HUDEP-2 (cell line): ENCODE measurements around the gene SLC9A9.

ENCODE experiments used
- DNase-seq, 76 experiments: peaks; one replicate each; lab custom pipeline; 2025; ENCODE audit not compliant: unreplicated experiment in 76 of 76; lab: John Stamatoyannopoulos, UW

SLC9A9 gene

GRCh38 chr3:143574933-143575332 is 273.3 kb downstream of the SLC9A9 start:
- DNase-seq, result no peak

GRCh38 chr3:143573610-143574303 is 274.5 kb downstream of the SLC9A9 start:
- no peak for DNase-seq

DNA sequence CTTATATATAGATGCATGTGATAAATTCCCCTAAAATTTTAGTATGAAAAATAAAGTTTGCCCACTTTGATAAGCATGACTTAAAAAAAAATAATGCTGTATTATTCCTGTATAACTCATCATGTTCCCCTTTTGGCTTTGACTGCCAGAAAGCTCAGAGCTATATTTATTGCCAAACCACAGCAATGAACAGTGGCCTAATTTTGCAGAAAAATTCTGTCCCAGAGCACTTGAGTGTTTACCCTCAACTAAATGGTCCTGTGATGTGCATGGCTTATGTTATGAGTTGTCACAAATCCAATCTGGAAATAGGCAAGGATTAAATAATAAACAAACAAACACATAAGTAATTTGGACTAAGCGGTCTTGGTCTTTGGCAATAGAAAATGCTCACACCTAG is 276.7 kb downstream of the SLC9A9 start:
- DNase-seq, result no peak

GRCh38 chr3:143567823-143568222 is 280.4 kb downstream of the SLC9A9 start:
- DNase-seq, result no peak

DNA sequence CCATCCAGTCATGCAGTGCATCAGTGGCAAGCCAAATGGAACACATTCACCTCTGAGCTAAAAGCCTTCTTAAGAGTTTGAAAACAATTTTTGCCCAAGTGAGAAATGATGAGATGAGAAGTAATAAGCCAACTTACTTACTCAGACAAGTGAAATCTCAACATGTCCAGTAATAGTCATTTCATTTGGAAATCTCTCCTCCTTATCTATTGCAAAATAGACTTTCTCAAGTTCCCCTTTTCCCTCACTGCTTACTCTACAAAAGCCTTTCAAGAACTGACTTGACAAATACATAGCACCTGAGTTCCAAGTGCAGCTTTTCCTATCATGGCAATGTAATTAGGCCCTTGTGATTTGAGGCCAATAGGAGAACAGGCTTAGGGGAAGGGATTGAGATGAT is 282.3 kb downstream of the SLC9A9 start:
- DNase-seq, result no peak

DNA sequence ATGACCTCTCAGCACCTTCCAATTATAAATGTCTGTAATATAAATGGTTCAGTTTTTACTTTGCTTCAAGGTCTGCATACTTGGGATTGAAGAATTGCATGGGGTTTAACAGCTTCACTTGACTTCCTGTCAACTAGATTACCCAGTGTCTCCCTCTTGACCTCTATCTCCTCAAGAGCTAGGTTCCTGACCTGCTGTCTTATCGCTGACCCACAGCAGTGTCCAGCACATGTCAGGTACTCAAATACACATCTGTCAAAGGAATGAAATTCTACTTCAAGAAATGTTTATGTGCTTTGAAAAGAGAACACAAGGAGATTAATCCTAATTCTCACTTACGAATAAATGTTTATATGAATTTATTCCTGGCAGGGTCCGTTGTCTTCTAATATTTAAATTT is 284.5 kb downstream of the SLC9A9 start:
- DNase-seq, result no peak

DNA sequence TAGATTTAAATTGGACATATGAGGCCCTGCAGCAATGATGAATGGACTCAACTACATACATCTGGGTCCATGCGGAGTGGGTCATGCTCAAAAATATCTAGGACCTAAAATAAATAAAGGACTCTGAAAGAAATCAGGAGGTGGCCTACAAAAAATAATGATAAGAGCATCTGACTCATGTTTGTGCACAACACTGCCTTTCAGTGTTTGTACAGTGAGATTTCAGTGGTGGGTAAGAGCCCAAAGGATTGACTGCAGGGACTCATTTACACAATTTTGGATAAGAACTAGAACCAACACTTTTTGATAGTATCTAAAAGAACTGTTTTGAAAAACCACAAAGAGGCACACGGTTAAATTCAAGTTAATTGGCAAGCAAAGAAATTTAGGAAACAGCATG is 285.5 kb downstream of the SLC9A9 start:
- no peak for DNase-seq

DNA sequence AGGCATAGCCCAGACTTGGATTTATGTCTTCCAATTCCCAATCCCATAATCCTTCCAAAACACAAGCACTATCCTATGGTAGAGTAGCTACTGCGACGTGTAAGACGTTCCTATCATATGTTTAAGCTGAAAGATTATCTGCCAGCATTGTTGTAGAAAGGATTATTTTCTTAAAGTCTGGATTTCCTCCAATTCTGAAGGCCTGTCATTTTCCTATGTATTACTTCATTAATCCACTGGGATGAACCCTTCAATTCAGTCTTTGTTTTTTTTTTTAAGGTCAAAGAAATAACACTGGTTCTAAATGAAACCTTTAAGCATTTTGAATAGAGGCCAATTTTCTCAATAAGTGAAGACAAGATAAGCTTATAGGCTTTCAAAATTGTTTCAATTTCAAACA is 289.0 kb downstream of the SLC9A9 start:
- DNase-seq, result no peak

DNA sequence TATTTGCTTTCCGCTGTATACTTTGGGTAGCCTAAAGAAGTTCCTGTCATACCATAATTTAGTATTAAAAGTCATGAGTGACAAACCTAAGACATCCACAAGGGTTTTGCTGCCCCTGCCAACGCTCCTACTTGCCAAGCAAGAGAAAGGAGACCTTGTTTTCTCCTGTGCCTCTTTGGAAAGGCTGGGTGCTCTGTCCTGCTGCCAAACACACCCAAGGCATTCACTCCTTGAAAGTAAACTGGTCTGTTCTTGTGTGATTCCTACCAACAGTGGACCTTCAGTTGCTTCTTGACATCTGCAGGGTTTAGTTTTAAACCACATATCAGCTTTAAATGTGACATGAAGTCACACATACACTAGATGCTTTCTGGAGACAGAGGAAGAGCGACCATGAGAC is 295.4 kb downstream of the SLC9A9 start:
- DNase-seq, result no peak

- DNase-seq, result no peak
These were observed 296.5 kb downstream of the SLC9A9 start for GRCh38 chr3:143551761-143552160.

GRCh38 chr3:143548861-143549497 is 299.3 kb downstream of the SLC9A9 start:
- DNase-seq, result no peak

DNA sequence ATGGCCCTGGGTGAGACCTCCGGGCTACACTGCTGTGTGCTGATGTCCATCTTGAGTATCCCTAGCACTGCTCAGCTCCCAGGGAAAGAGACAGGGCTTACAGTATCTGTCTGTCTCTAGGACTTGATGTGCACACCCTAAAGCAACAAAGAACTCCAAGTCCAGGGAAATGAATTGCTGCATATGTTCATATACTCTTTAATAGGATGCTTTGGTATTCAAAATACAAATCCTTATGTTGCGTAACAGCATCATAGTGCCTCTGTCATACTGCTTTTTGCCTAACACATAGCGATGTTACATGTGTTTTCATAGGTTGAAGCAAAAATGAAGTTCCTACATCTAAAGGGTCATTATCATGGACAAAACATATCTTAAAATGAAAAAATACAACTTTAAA is 299.9 kb downstream of the SLC9A9 start:
- DNase-seq, result no peak

DNA sequence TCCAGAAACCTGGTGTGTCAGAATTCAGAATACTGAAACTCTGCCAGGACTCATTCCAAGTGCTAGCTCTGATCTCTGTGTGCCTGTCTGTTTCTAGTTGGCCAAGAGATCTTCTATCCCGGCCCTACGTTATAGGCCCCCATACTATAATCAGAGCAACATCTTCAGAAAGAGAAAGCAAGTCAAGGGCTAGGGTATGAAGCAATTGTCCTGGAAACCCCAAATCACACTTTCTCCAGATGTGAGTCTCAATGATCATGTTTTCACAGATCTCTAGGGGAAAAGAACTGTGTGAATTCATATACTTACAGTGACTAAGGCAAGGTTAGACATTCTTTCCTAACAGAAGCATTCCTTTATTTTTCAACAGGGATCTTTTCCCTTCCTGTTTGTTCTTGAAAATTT is 309.7 kb downstream of the SLC9A9 start:
- no peak for DNase-seq

GRCh38 chr3:143538061-143538460 is 310.2 kb downstream of the SLC9A9 start:
- DNase-seq, result no peak

DNA sequence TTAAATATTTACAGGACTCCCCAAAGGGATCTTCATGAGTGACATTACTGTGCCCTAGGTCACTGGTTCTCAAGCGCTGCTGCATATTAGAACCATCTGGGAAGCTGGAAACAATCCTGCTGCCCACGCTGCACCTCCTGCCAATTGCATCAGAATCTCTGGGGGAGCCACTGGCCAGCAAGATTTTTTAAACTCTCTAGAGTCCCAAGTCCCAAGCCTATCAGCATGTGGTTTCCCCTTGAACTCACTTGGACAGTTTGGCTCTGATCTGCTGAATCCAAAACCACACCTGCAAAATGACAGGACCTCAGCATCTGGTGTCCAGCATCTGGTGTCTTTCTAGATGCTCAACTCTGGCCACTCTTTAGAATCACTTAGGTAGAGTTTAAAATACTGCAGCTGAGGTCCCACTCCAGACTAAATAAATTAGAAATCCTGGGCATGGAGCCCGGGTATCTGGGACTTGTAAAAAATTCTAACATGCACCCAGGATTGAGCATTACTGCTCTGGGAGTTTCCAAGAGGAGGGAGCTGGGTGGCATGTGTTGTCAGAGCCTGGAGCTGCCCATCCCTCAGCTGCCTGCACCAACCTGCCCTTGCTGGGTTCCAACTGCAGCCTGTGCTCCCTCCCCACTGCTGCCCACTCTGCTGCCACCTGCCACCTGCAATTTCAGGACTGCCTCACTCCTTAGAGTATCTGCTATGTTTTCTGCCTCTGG is 311.3 kb downstream of the SLC9A9 start:
- no peak for DNase-seq

DNA sequence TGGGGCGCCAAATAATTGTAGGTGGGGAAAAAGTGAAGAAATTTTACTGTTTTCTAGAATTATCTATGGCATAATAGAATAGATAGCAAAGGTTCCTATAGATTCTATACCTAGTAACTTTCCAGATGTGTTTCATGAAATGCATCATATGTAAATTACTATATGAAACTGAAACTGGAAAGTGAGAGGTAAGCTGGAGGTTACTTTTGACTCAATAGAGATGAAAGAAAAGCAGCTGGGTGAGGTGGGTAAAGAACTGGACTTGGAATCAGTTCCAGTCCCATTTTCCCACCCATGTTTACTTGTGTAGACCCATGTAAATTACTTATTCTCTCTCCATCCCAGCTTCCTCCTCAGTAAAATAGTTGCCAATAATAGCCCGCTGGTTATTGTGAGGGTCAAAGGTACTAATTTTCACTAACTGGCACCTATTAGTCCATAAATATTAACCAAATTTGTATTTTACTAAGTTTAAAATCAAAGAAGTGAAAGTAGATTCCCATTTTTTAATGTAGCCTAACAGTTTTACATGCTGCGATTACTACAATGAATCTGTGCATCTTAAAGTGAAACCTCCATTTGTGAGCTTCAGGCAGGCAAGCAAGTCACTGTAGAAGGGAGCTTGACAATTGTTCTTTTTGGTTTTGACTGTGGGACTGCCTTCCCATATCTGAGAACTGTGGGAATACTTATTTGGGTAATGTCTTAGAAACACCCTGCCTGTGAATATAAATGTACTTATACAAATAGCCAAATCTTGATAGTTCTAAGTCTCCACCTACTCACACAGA is 312.1 kb downstream of the SLC9A9 start:
- no peak for DNase-seq

GRCh38 chr3:143533391-143533790 is 314.9 kb downstream of the SLC9A9 start:
- no peak for DNase-seq

- no peak for DNase-seq
These were observed 316.2 kb downstream of the SLC9A9 start for GRCh38 chr3:143532091-143532490.

GRCh38 chr3:143531101-143531500 is 317.2 kb downstream of the SLC9A9 start:
- DNase-seq, result no peak

GRCh38 chr3:143529798-143530197 is 318.5 kb downstream of the SLC9A9 start:
- no peak for DNase-seq

DNA sequence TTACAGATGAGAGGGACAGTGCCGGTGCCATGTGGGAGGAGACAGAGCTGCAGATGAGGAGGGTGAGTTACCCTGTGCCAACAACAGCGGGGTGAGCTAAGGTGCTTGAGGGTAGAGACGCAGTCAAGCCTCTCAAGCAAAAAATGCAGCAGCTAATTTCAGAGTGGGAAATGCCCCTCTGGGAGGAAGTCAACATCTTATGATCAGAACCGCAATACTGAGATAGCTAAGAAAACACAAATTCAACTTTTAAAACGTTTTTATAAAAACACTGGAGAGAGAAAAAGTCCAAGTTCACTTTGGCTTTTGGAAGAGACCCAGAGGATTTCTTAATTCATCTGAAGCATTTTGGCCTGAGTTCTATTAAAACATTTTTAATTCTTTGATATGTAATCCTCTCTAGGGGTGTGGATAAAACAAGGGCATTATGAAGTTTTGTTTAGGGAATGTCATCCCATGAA is 319.2 kb downstream of the SLC9A9 start:
- DNase-seq, result no peak
